ENCODE results near the gene MAP1S. TPM values are rescaled to one million over a fixed set of nuclear protein-coding genes. Genes with fewer than 3 reads are reported as not detected.

MAP1S gene
- total RNA-seq, 1 donor from 2014 or later: 80.5 TPM

GRCh38 chr19:17678836-17679235 is 40.4 kb upstream of the MAP1S start:
- CTCF ChIA-PET: no interaction called here
- Mint-ChIP-seq H3K4me3 (no peak overlapping the region), H3K9me3 (no peaks in the 10 kb centered on the region), H3K4me1 (peaks cover 14% of the 10 kb centered on the region), H3K27ac (no peak overlapping the region), H3K36me3 (ENCODE audit: low read depth) (no peaks in the 10 kb centered on the region), H3K27me3 (peaks cover 47% of the 10 kb centered on the region)
- POLR2A ChIA-PET: no interaction called here
- TF ChIP-seq CTCF (IDR thresholded peaks at IDR 0.05): no peak
- no peak for ATAC-seq (ENCODE audit: low read depth)
- intact Hi-C loops (cut with micrococcal nuclease): no loop called here
- no peak for DNase-seq

- peaks cover 49% of the 10 kb centered on the region for H3K27me3 Mint-ChIP-seq
- DNase-seq (no peak), ATAC-seq (ENCODE audit: low read depth) (no peak)
- H3K36me3 Mint-ChIP-seq (ENCODE audit: low read depth): no peaks in the 10 kb centered on the region
- peaks cover 14% of the 10 kb centered on the region for H3K4me1 Mint-ChIP-seq
- POLR2A ChIA-PET: no interaction called here
- H3K27ac Mint-ChIP-seq: peak overlapping the region; percentile 30
- no peaks in the 10 kb centered on the region for H3K9me3 Mint-ChIP-seq
- CTCF ChIA-PET: no interaction called here
- peak overlapping the region; percentile 73 for H3K4me3 Mint-ChIP-seq
- TF ChIP-seq CTCF (IDR thresholded peaks at IDR 0.05): no peak
- intact Hi-C loops (cut with micrococcal nuclease): loop anchor here (10.0 kb wide), 1 partner anchor 55 kb away; no protein-coding TSS in a partner anchor
Measured at GRCh38 chr19:17679526-17680229, 39.6 kb upstream of the MAP1S start.

- TF ChIP-seq CTCF (IDR thresholded peaks at IDR 0.05): no peak
- peak overlapping the region; percentile 30 for H3K27ac Mint-ChIP-seq
- DNase-seq (peak; percentile 61), ATAC-seq (ENCODE audit: low read depth) (peak; percentile 90)
- ChIA-PET CTCF (no interaction called here), POLR2A (interaction anchor here (0.6 kb wide), 2 partner anchors 197 to 525 kb away, joined by 3 to 13 read pairs; no protein-coding TSS in a partner anchor)
- H3K4me3 Mint-ChIP-seq: peak overlapping the region; percentile 73
- peaks cover 55% of the 10 kb centered on the region for H3K27me3 Mint-ChIP-seq
- intact Hi-C loops (cut with micrococcal nuclease): loop anchor here (10.0 kb wide), 1 partner anchor 55 kb away; no protein-coding TSS in a partner anchor
- H3K9me3 Mint-ChIP-seq: no peaks in the 10 kb centered on the region
- peaks cover 14% of the 10 kb centered on the region for H3K4me1 Mint-ChIP-seq
- no peaks in the 10 kb centered on the region for H3K36me3 Mint-ChIP-seq (ENCODE audit: low read depth)
Measured at GRCh38 chr19:17680230-17680722, 39.0 kb upstream of the MAP1S start.

GRCh38 chr19:17681505-17682125 is 37.7 kb upstream of the MAP1S start:
- CTCF ChIA-PET: no interaction called here
- no peaks in the 10 kb centered on the region for H3K9me3 Mint-ChIP-seq
- no peak for DNase-seq
- POLR2A ChIA-PET: interaction anchor here (0.5 to 1.0 kb wide), 3 partner anchors 38 to 318 kb away, joined by 3 read pairs; partner anchors contain the start of gene JAK3
- no peaks in the 10 kb centered on the region for H3K36me3 Mint-ChIP-seq (ENCODE audit: low read depth)
- intact Hi-C loops (cut with micrococcal nuclease): loop anchor here (10.0 kb wide), 1 partner anchor 57 kb away; no protein-coding TSS in a partner anchor
- no peak for TF ChIP-seq CTCF (IDR thresholded peaks at IDR 0.05)
- no peak for ATAC-seq (ENCODE audit: low read depth)
- H3K27ac Mint-ChIP-seq: no peak overlapping the region
- peaks cover 18% of the 10 kb centered on the region for H3K4me1 Mint-ChIP-seq
- H3K27me3 Mint-ChIP-seq: peaks cover 63% of the 10 kb centered on the region
- H3K4me3 Mint-ChIP-seq: no peak overlapping the region

- H3K36me3 Mint-ChIP-seq (ENCODE audit: low read depth): no peaks in the 10 kb centered on the region
- no peak overlapping the region for H3K27ac Mint-ChIP-seq
- peaks cover 23% of the 10 kb centered on the region for H3K4me1 Mint-ChIP-seq
- TF ChIP-seq CTCF (IDR thresholded peaks at IDR 0.05): no peak
- DNase-seq (no peak), ATAC-seq (ENCODE audit: low read depth) (no peak)
- peaks cover 62% of the 10 kb centered on the region for H3K27me3 Mint-ChIP-seq
- ChIA-PET POLR2A (interaction anchor here (0.9 to 1.0 kb wide), 2 partner anchors 10 to 165 kb away, joined by 3 to 4 read pairs; partner anchors contain the start of gene JAK3), CTCF (no interaction called here)
- H3K9me3 Mint-ChIP-seq: no peaks in the 10 kb centered on the region
- H3K4me3 Mint-ChIP-seq: no peak overlapping the region
- intact Hi-C loops (cut with micrococcal nuclease): loop anchor here (10.0 kb wide), 1 partner anchor 57 kb away; no protein-coding TSS in a partner anchor
Measured at GRCh38 chr19:17682273-17682672, 37.0 kb upstream of the MAP1S start.

All from activated B cell treated with CpG ODN at 0.5 μM for 24 hours (primary cell).